ENCODE results near the gene NOS3. TPM values are rescaled to one million over a fixed set of nuclear protein-coding genes. Genes with fewer than 3 reads are reported as not detected.
A peak's percentile ranks its signal among the peaks of the same experiment; 100 is the strongest.

Gene NOS3
- total and polyA plus RNA-seq, 9 of the 15 experiments (the other 6 are each of a cell fraction or from before 2014, with no cell fraction given), result 1.1 to 121 (median 23.6) TPM

DNA sequence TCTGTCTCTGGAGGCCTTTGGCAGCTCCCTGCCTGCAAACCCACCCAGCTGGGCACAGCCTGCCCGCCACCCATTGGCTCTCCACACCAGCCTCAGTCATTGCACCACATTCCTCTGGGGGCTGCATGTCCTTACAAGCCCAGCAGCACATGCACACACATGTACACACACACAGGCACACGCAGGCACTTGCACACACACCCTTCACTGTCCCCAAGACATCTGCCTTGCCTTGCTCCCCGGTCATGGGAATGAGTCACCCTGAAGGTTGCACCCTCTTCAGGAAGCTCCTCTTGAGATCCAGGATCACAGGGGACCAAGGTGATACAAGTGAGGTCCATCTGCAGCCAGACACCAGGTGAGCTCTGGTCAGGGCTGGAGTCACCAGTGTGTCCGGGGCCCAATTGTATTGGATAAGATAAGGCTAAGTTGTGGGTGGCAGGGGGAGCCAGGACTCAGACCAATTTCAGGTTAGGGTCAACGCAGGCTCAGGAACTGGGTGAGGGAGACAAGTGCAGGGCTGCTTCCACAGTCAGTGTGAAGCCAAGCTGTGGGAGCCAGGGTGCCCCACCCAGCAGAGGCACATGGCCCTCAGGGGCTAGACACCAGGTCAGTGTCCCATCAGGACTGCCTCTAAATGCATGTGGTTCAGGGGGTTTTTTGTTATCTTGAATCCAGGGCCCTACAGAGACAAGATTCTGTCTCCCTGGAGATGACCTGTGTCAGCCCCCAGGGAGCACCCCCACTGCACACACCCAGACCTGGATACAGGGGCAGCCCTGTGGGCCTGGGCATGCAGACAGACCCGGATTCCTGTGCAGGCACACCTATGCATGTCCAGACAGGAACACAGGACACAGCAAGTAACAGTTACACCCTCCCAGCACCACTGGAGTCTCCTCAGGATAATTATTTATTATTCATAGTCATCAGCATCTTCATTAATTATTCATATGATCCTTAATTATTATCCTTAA, 46.5 kb upstream of the NOS3 start (continued):
- TF ChIP-seq YY1 (IDR thresholded peaks at IDR 0.05; ENCODE audit: borderline replicate concordance in 1 of 3, control insufficient read depth in 1 of 3, extremely low read depth in 1 of 3, insufficient read depth in 3 of 3, insufficient read length in 1 of 3, insufficient replicate concordance in 2 of 3, low read depth in 1 of 3, low read length in 2 of 3), result no peak
- TF ChIP-seq U2AF2 (optimal IDR thresholded peaks at IDR 0.05; ENCODE audit: low read depth, low read length), result no peak
- TF ChIP-seq, protein P1, sequence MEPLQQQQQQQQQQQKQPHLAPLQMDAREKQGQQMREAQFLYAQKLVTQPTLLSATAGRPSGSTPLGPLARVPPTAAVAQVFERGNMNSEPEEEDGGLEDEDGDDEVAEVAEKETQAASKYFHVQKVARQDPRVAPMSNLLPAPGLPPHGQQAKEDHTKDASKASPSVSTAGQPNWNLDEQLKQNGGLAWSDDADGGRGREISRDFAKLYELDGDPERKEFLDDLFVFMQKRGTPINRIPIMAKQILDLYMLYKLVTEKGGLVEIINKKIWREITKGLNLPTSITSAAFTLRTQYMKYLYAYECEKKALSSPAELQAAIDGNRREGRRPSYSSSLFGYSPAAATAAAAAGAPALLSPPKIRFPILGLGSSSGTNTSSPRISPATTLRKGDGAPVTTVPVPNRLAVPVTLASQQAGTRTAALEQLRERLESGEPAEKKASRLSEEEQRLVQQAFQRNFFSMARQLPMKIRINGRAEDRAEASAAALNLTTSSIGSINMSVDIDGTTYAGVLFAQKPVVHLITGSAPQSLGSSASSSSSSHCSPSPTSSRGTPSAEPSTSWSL (CRISPR knock-in tag; IDR thresholded peaks at IDR 0.05; ENCODE audit: borderline replicate concordance), result no peak
- no peak for TF ChIP-seq SMARCA4 (IDR thresholded peaks at IDR 0.05)
- no peak for TF ChIP-seq POLR3A (IDR thresholded peaks at IDR 0.05; ENCODE audit: borderline replicate concordance, extremely low read depth, insufficient read depth, insufficient read length)
- no peak for TF ChIP-seq SIN3A (IDR thresholded peaks at IDR 0.05; ENCODE audit: borderline replicate concordance in 2 of 2, control insufficient read depth in 1 of 2, low read depth in 2 of 2, low read length in 2 of 2)
- TF ChIP-seq SRSF9 (IDR thresholded peaks at IDR 0.05; ENCODE audit: borderline replicate concordance, low read depth, low read length), result no peak
- TF ChIP-seq MCM3 (IDR thresholded peaks at IDR 0.05), result no peak
- no peak for TF ChIP-seq KHSRP (IDR thresholded peaks at IDR 0.05)
- no peak for TF ChIP-seq PHB2 (IDR thresholded peaks at IDR 0.05; ENCODE audit: low read depth)
- TF ChIP-seq, protein P2, sequence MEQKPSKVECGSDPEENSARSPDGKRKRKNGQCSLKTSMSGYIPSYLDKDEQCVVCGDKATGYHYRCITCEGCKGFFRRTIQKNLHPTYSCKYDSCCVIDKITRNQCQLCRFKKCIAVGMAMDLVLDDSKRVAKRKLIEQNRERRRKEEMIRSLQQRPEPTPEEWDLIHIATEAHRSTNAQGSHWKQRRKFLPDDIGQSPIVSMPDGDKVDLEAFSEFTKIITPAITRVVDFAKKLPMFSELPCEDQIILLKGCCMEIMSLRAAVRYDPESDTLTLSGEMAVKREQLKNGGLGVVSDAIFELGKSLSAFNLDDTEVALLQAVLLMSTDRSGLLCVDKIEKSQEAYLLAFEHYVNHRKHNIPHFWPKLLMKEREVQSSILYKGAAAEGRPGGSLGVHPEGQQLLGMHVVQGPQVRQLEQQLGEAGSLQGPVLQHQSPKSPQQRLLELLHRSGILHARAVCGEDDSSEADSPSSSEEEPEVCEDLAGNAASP (IDR thresholded peaks at IDR 0.05), result no peak
- TF ChIP-seq, protein P3, sequence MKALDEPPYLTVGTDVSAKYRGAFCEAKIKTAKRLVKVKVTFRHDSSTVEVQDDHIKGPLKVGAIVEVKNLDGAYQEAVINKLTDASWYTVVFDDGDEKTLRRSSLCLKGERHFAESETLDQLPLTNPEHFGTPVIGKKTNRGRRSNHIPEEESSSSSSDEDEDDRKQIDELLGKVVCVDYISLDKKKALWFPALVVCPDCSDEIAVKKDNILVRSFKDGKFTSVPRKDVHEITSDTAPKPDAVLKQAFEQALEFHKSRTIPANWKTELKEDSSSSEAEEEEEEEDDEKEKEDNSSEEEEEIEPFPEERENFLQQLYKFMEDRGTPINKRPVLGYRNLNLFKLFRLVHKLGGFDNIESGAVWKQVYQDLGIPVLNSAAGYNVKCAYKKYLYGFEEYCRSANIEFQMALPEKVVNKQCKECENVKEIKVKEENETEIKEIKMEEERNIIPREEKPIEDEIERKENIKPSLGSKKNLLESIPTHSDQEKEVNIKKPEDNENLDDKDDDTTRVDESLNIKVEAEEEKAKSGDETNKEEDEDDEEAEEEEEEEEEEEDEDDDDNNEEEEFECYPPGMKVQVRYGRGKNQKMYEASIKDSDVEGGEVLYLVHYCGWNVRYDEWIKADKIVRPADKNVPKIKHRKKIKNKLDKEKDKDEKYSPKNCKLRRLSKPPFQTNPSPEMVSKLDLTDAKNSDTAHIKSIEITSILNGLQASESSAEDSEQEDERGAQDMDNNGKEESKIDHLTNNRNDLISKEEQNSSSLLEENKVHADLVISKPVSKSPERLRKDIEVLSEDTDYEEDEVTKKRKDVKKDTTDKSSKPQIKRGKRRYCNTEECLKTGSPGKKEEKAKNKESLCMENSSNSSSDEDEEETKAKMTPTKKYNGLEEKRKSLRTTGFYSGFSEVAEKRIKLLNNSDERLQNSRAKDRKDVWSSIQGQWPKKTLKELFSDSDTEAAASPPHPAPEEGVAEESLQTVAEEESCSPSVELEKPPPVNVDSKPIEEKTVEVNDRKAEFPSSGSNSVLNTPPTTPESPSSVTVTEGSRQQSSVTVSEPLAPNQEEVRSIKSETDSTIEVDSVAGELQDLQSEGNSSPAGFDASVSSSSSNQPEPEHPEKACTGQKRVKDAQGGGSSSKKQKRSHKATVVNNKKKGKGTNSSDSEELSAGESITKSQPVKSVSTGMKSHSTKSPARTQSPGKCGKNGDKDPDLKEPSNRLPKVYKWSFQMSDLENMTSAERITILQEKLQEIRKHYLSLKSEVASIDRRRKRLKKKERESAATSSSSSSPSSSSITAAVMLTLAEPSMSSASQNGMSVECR (CRISPR knock-in tag; IDR thresholded peaks at IDR 0.05), result no peak
- no peak for TF ChIP-seq SRSF7 (optimal IDR thresholded peaks at IDR 0.05; ENCODE audit: low read depth, low read length)
- TF ChIP-seq, protein P4, sequence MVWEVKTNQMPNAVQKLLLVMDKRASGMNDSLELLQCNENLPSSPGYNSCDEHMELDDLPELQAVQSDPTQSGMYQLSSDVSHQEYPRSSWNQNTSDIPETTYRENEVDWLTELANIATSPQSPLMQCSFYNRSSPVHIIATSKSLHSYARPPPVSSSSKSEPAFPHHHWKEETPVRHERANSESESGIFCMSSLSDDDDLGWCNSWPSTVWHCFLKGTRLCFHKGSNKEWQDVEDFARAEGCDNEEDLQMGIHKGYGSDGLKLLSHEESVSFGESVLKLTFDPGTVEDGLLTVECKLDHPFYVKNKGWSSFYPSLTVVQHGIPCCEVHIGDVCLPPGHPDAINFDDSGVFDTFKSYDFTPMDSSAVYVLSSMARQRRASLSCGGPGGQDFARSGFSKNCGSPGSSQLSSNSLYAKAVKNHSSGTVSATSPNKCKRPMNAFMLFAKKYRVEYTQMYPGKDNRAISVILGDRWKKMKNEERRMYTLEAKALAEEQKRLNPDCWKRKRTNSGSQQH (CRISPR knock-in tag; IDR thresholded peaks at IDR 0.05), result no peak
- no peak; the same call in 1 of the 2 replicates for TF ChIP-seq MYNN (IDR thresholded peaks at IDR 0.05)
- no peak for TF ChIP-seq MYNN (CRISPR knock-in tag; IDR thresholded peaks at IDR 0.05)
- TF ChIP-seq KDM1A (IDR thresholded peaks at IDR 0.05), result peak in 1 of 2 experiments; percentile 94; a peak in 2 of 4 replicates
- no peak; the same call in 1 of the 2 replicates for TF ChIP-seq ZNF75A (CRISPR knock-in tag; IDR thresholded peaks at IDR 0.05)

Measured in K562 (cell line).